ENCODE data around the gene SLIT3.

DNA sequence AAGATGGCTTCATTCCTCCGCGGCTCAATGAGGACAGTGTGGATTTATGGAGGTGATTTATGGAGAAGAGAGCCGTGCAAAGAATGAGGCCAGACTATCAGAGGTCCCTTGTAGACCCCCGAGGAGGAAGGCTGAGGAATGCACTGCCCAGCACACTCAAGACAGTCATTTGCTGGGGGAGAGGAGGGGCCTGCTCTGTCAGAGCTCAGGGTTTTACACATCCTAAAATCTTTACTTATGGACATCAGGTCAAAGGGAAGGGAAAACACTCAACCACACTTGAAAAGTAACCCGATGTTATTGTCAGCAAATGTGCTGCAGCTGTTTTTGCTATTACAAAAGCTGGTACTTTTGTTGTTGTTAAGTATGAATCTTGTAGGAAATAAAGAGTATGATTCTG, 289.5 kb downstream of the SLIT3 start:
- no peak for TF ChIP-seq CTCF (IDR thresholded peaks at IDR 0.05; ENCODE audit: insufficient read depth, low read length, poor library complexity, severe bottlenecking)
- no peak for TF ChIP-seq EZH2phosphoT487 (conservative IDR thresholded peaks at IDR 0.05; ENCODE audit: low read length)

Data from SU-DHL-6 (cell line).